B cell (primary cell): Measurements from ENCODE around the gene TOP2B.

ENCODE experiments used
- CTCF ChIP-seq: fragments of 200-600 bp; IDR thresholded peaks from one replicate; pipeline ENCODE4 v1.8.0; 2022; ENCODE audit warnings: antibody characterized with exemption, mild to moderate bottlenecking
- EZH2 ChIP-seq: IDR thresholded peaks from 2 replicates; pipeline ENCODE4 v1.6.1; 2012; ENCODE audit warnings: borderline replicate concordance, low read depth, mild to moderate bottlenecking, moderate library complexity, low read length; ENCODE audit not compliant: insufficient read depth, poor library complexity, severe bottlenecking

- TF ChIP-seq CTCF (no peak), EZH2 (no peak)
Observed at GRCh38 chr3:25565807-25566206, 98.9 kb downstream of the TOP2B start.
